BE2C (cell line): ENCODE measurements around the gene PLPP6.
A peak's percentile ranks its signal among the peaks of the same experiment; 100 is the strongest.

ENCODE experiments used
- DNase-seq: peaks from one replicate; pipeline ENCODE4 v3.0.0-alpha.2; 2020
- H3K27me3 ChIP-seq: fragments of 250-450 bp; sonication (Bioruptor Pico); 2 replicates; pipeline ENCODE4 v1.5.1; 2020; ENCODE audit warnings: mild to moderate bottlenecking
- H3K36me3 ChIP-seq: fragments of 250-450 bp; sonication (Bioruptor Pico); 2 replicates; pipeline ENCODE4 v1.5.1; 2020; ENCODE audit warnings: mild to moderate bottlenecking
- H3K4me1 ChIP-seq: fragments of 250-450 bp; sonication (Bioruptor Pico); 2 replicates; pipeline ENCODE4 v1.5.1; 2020
- H3K4me3 ChIP-seq: 2 replicates; pipeline ENCODE4 v1.5.1; 2011; ENCODE audit warnings: low read depth, low read length
- H3K9me3 ChIP-seq: fragments of 250-450 bp; sonication (Bioruptor Pico); 2 replicates; pipeline ENCODE4 v1.5.1; 2020
- CTCF ChIP-seq: IDR thresholded peaks from 2 replicates; pipeline ENCODE4 v1.5.1; 2012; ENCODE audit warnings: mild to moderate bottlenecking, low read depth, low read length

The PLPP6 gene

GRCh38 chr9:4680173-4680525 is 18.1 kb downstream of the PLPP6 start:
- TF ChIP-seq CTCF = no peak
- Histone ChIP-seq H3K27me3 (no peaks in the 10 kb centered on the region), H3K9me3 (no peaks in the 10 kb centered on the region), H3K4me3 (peak overlapping the region; percentile 79), H3K4me1 (no peaks in the 10 kb centered on the region; the same call in 1 of the 2 replicates), H3K36me3 (peaks cover 4% of the 10 kb centered on the region; the same call in 1 of the 2 replicates)
- no peak for DNase-seq

GRCh38 chr9:4680750-4681149 is 18.7 kb downstream of the PLPP6 start:
- H3K27me3 ChIP-seq = no peaks in the 10 kb centered on the region
- H3K36me3 ChIP-seq = peaks cover 5% of the 10 kb centered on the region
- no peaks in the 10 kb centered on the region; the same call in 1 of the 2 replicates for H3K4me1 ChIP-seq
- no peaks in the 10 kb centered on the region for H3K9me3 ChIP-seq
- peak overlapping the region; percentile 79 for H3K4me3 ChIP-seq
- TF ChIP-seq CTCF = no peak
- DNase-seq = no peak

GRCh38 chr9:4684820-4685219 is 22.7 kb downstream of the PLPP6 start:
- no peak for TF ChIP-seq CTCF
- no peak for DNase-seq
- Histone ChIP-seq H3K9me3 (no peaks in the 10 kb centered on the region), H3K36me3 (peaks cover 9% of the 10 kb centered on the region), H3K4me1 (no peaks in the 10 kb centered on the region), H3K4me3 (no peak overlapping the region), H3K27me3 (no peaks in the 10 kb centered on the region)

- Histone ChIP-seq H3K4me3 (no peak overlapping the region), H3K36me3 (peaks cover 9% of the 10 kb centered on the region), H3K27me3 (no peaks in the 10 kb centered on the region), H3K4me1 (no peaks in the 10 kb centered on the region), H3K9me3 (no peaks in the 10 kb centered on the region)
- DNase-seq = no peak
- no peak for TF ChIP-seq CTCF
Measured at GRCh38 chr9:4686112-4686511, 24.0 kb downstream of the PLPP6 start.

- no peak for TF ChIP-seq CTCF
- H3K4me3 ChIP-seq = no peak overlapping the region
- no peaks in the 10 kb centered on the region for H3K27me3 ChIP-seq
- no peaks in the 10 kb centered on the region for H3K4me1 ChIP-seq
- no peak for DNase-seq
- no peaks in the 10 kb centered on the region for H3K9me3 ChIP-seq
- peaks cover 11% of the 10 kb centered on the region for H3K36me3 ChIP-seq
Measured at GRCh38 chr9:4686584-4686983, 24.5 kb downstream of the PLPP6 start.

GRCh38 chr9:4689021-4689420 is 26.9 kb downstream of the PLPP6 start:
- H3K36me3 ChIP-seq = peaks cover 11% of the 10 kb centered on the region
- no peak overlapping the region for H3K4me3 ChIP-seq
- no peaks in the 10 kb centered on the region for H3K27me3 ChIP-seq
- H3K4me1 ChIP-seq = no peaks in the 10 kb centered on the region
- no peaks in the 10 kb centered on the region for H3K9me3 ChIP-seq
- DNase-seq = no peak
- no peak for TF ChIP-seq CTCF
